ENCODE measurements around the gene TRMT2A.
A peak's percentile ranks its signal among the peaks of the same experiment; 100 is the strongest.

The TRMT2A gene

DNA sequence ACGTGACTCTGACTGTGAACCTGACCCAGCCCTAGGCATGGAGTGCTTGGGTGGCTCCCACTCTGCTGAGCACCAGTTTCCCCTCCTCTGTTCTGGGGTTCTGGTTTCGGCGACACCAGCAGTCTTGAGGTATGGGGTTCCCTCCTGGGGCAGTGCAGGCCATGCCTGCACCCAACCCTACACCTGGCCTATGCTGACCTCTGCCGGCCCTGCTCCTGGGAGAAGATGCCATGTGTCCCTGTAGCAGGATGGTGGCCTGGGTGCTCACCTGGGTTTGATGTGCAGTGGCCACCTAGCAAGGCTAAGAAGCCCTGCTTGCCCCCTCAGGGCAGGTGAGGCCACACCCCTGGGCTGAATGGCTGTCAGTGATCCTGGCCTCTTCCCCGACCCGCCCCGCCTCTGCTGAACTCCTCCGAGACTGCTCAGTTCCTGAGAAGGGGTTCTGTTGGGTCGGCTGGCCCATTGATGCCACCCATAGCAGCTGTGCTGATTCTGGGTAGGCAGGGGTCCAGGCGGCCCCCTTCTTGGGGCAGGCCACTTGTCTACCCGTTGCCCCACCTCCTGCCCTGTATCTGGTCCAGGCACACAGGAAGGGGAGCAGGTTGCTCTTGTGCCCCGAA is 17.0 kb upstream of the TRMT2A start:
- no peaks in the 10 kb centered on the region for H3K9me3 ChIP-seq (ENCODE audit: control extremely low read depth in 1 of 5, control insufficient read depth in 4 of 5, insufficient read depth in 2 of 5, low read depth in 1 of 5, low read length in 4 of 5)
- ChIA-PET CTCF (no interaction called here), POLR2A (no interaction called here)
- no peaks in the 10 kb centered on the region for H3K27me3 ChIP-seq (replicated peaks in 2 of 5; ENCODE audit: control insufficient read depth in 4 of 5, insufficient read depth in 5 of 5, low read length in 4 of 5)
- 97% methylated on average over 12 of the region's 12 CpGs for WGBS (ENCODE audit: insufficient coverage)
- H3K4me1 ChIP-seq (ENCODE audit: control extremely low read depth in 1 of 4, control insufficient read depth in 4 of 4, insufficient read depth in 4 of 4, low read length in 3 of 4) = peaks cover 0 to 61% (median 56%) of the 10 kb centered on the region in 4 experiments
- no peak for DNase-seq
- H3K4me3 ChIP-seq (ENCODE audit: control insufficient read depth in 1 of 7, extremely low read depth in 1 of 7, insufficient read depth in 4 of 7, low read depth in 2 of 7, low read length in 6 of 7) = no peak overlapping the region
- no peak overlapping the region for H3K27ac ChIP-seq (ENCODE audit: insufficient read depth in 1 of 2, low read depth in 1 of 2, low read length in 2 of 2, poor library complexity in 1 of 2, severe bottlenecking in 2 of 2)
- peaks cover 0 to 3% (median 0%) of the 10 kb centered on the region in 4 experiments for H3K36me3 ChIP-seq (ENCODE audit: control insufficient read depth in 4 of 4, insufficient read depth in 4 of 4, low read length in 3 of 4)

DNA sequence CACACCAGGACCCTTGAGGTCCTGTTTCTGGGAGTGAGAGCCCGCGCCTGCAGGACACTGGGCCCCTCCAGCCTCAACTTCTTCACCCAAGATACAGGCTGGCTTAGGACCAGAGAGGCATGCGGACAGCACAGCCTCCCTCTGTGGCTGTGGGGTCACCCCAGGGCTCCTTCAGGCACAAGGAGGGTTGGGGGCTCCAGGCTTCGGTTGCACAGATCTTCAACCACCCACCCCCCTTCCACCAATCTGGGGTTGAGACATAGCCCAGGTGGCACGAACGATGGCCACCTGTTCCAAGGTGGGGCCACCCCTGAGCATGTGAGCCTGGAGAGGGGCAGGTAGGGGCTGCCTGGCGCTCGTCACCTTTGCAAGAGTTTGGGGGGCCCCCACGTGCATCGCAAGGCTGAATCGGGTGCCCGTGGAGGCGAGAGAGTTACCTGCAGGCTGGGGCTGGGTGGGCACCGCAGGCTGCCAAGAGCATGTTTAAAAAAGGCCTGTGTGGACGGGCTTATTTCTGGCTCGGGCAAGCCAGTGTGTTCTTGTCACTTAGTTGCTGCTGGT is 15.7 kb upstream of the TRMT2A start:
- H3K27me3 ChIP-seq (replicated peaks in 2 of 5; ENCODE audit: control insufficient read depth in 4 of 5, insufficient read depth in 5 of 5, low read length in 4 of 5) = no peaks in the 10 kb centered on the region
- peaks cover 0 to 12% (median 3%) of the 10 kb centered on the region in 4 experiments for H3K36me3 ChIP-seq (ENCODE audit: control insufficient read depth in 4 of 4, insufficient read depth in 4 of 4, low read length in 3 of 4)
- H3K4me1 ChIP-seq (ENCODE audit: control extremely low read depth in 1 of 4, control insufficient read depth in 4 of 4, insufficient read depth in 4 of 4, low read length in 3 of 4) = peaks cover 0 to 56% (median 50%) of the 10 kb centered on the region in 4 experiments
- ChIA-PET POLR2A (no interaction called here), CTCF (no interaction called here)
- H3K27ac ChIP-seq (ENCODE audit: insufficient read depth in 1 of 2, low read depth in 1 of 2, low read length in 2 of 2, poor library complexity in 1 of 2, severe bottlenecking in 2 of 2) = peak overlapping the region in 1 of 2 experiments; percentile 68
- no peaks in the 10 kb centered on the region for H3K9me3 ChIP-seq (ENCODE audit: control extremely low read depth in 1 of 5, control insufficient read depth in 4 of 5, insufficient read depth in 2 of 5, low read depth in 1 of 5, low read length in 4 of 5)
- no peak for DNase-seq
- WGBS (ENCODE audit: insufficient coverage) = 84% methylated on average over 16 of the region's 16 CpGs
- H3K4me3 ChIP-seq (ENCODE audit: control insufficient read depth in 1 of 7, extremely low read depth in 1 of 7, insufficient read depth in 4 of 7, low read depth in 2 of 7, low read length in 6 of 7) = peak overlapping the region; percentile 44 to 92 (median 75)

DNA sequence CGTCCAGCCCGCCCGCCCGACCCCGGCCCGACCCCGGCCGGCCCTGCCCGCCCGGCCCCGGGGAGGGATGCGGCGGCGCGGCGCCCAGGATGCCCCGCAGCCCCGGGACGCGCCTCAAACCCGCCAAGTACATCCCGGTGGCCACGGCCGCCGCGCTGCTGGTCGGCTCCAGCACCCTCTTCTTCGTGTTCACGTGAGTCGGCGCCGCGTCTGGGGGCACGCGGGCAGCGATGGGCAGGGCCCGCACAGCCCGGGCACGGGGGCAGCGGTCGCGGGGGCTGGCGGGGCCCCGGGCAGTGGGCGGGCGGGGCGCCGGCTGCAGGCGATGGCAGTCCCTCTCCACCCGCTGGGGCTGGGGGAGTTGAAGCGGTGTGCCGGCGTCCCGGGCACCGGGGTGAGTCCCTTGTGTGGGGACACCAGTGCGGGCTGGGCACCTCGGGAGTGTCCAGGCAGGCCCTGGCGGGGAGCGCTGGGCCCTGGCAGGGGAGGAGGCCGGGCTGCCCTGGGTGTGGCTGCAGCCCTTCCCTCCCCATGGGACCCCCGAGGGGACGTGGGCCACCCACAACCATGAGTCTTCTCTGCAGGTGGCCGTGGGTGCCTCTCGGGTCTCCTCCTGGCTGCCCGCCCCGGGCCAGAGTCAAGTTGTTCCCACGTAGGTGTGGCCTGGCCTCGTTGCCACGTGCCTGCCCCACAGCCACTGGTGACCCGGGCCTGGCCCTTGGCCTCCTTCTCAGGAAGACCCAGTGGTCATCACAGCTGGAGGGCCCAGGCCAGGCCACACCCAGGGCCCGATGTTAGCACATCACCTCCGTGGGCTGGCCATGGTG is 15.0 kb upstream of the TRMT2A start:
- ChIA-PET CTCF (no interaction called here), POLR2A (no interaction called here)
- Histone ChIP-seq H3K4me1 (ENCODE audit: control extremely low read depth in 1 of 4, control insufficient read depth in 4 of 4, insufficient read depth in 4 of 4, low read length in 3 of 4) (peaks cover 0 to 49% (median 43%) of the 10 kb centered on the region in 4 experiments), H3K36me3 (ENCODE audit: control insufficient read depth in 4 of 4, insufficient read depth in 4 of 4, low read length in 3 of 4) (peaks cover 2 to 19% (median 7%) of the 10 kb centered on the region in 4 experiments), H3K4me3 (ENCODE audit: control insufficient read depth in 1 of 7, extremely low read depth in 1 of 7, insufficient read depth in 4 of 7, low read depth in 2 of 7, low read length in 6 of 7) (peak overlapping the region; percentile 44 to 92 (median 75)), H3K27me3 (replicated peaks in 2 of 5; ENCODE audit: control insufficient read depth in 4 of 5, insufficient read depth in 5 of 5, low read length in 4 of 5) (no peaks in the 10 kb centered on the region), H3K9me3 (ENCODE audit: control extremely low read depth in 1 of 5, control insufficient read depth in 4 of 5, insufficient read depth in 2 of 5, low read depth in 1 of 5, low read length in 4 of 5) (no peaks in the 10 kb centered on the region), H3K27ac (ENCODE audit: insufficient read depth in 1 of 2, low read depth in 1 of 2, low read length in 2 of 2, poor library complexity in 1 of 2, severe bottlenecking in 2 of 2) (peak overlapping the region in 1 of 2 experiments; percentile 68)
- under 1% methylated on average over 55 of the region's 72 CpGs for WGBS (ENCODE audit: insufficient coverage)
- DNase-seq = peak in 1 of 3 donors; percentile 49

DNA sequence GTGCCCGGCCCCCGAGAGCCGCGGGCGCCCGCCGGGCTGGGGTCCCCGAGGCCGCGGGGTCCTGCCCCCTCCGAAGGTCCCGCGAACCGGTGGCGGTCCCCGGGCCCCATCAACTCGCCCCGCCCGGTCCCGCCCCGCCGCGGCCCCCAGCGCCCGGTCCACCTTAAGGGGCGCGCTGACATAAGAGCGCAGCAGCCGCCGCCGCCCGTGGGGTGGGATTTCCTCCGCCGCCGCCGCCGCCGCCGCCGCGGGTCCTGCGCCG is 14.5 kb upstream of the TRMT2A start, which contains the start of gene ZDHHC8:
ZDHHC8 (plus strand) TSS at position 208 of the 262 bp plus-strand sequence. CDS start 144 bp downstream, outside the sequence.
- CTCF ChIA-PET = no interaction called here
- H3K36me3 ChIP-seq (ENCODE audit: control insufficient read depth in 4 of 4, insufficient read depth in 4 of 4, low read length in 3 of 4) = peaks cover 2 to 23% (median 10%) of the 10 kb centered on the region in 4 experiments
- H3K4me3 ChIP-seq (ENCODE audit: control insufficient read depth in 1 of 7, extremely low read depth in 1 of 7, insufficient read depth in 4 of 7, low read depth in 2 of 7, low read length in 6 of 7) = peak within 1 kb of the TSS; percentile 70 to 92 (median 80)
- H3K27ac ChIP-seq (ENCODE audit: insufficient read depth in 1 of 2, low read depth in 1 of 2, low read length in 2 of 2, poor library complexity in 1 of 2, severe bottlenecking in 2 of 2) = peak within 1 kb of the TSS; percentile 33 to 77
- no peaks in the 10 kb centered on the region for H3K27me3 ChIP-seq (replicated peaks in 2 of 5; ENCODE audit: control insufficient read depth in 4 of 5, insufficient read depth in 5 of 5, low read length in 4 of 5)
- peaks cover 0 to 43% (median 38%) of the 10 kb centered on the region in 4 experiments for H3K4me1 ChIP-seq (ENCODE audit: control extremely low read depth in 1 of 4, control insufficient read depth in 4 of 4, insufficient read depth in 4 of 4, low read length in 3 of 4)
- WGBS (ENCODE audit: insufficient coverage) = 0% methylated on average over 12 of the region's 43 CpGs
- POLR2A ChIA-PET = no interaction called here
- DNase-seq = peak in 1 of 3 donors; percentile 54
- no peaks in the 10 kb centered on the region for H3K9me3 ChIP-seq (ENCODE audit: control extremely low read depth in 1 of 5, control insufficient read depth in 4 of 5, insufficient read depth in 2 of 5, low read depth in 1 of 5, low read length in 4 of 5)

DNA sequence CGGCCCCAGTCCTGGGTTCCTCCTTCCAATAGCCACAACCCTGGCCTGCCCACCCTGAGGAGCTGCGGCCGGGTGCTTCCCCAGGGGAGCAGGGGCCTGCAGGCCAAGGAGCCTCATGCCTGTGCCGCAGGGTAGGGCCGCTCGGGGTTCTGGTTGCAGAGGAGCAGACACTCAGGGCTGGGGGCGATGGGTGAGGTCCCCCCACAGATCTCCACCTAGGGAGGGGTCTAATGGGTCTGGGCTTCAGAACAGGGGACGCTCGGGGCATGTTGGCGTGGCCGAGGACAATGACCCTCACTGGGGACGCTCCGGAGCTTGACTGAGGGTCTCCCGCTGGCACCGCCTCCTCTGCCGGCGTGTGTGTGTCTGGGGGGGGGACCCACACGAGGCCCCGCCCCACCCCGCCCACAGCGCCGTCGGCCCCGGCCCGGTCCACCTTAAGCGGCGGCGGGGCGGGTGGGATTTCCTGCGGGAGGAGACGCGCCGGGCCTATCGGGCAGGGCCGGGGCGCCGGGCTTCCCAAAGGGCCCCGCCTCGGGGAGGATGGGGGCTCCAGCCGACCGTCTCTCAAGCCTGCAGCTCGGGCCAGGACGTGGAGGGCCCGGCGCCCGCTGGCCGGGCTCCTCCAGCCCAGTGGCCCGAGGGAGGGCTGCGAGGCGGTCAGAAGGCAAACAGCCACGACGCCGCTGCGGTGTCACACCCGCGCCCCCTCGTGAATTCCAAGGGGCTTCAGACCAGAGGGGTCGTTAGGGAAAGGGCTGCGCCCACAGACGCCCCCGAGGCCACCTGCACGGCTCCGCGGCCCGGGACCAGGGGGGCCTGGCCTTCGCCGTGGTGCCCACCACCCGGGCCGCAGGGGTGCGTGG is 13.9 kb upstream of the TRMT2A start:
- Histone ChIP-seq H3K4me3 (ENCODE audit: control insufficient read depth in 1 of 7, extremely low read depth in 1 of 7, insufficient read depth in 4 of 7, low read depth in 2 of 7, low read length in 6 of 7) (peak overlapping the region; percentile 70 to 92 (median 79)), H3K27me3 (replicated peaks in 2 of 5; ENCODE audit: control insufficient read depth in 4 of 5, insufficient read depth in 5 of 5, low read length in 4 of 5) (no peaks in the 10 kb centered on the region), H3K27ac (ENCODE audit: insufficient read depth in 1 of 2, low read depth in 1 of 2, low read length in 2 of 2, poor library complexity in 1 of 2, severe bottlenecking in 2 of 2) (peak overlapping the region; percentile 33 to 77), H3K4me1 (ENCODE audit: control extremely low read depth in 1 of 4, control insufficient read depth in 4 of 4, insufficient read depth in 4 of 4, low read length in 3 of 4) (peaks cover 0 to 38% (median 32%) of the 10 kb centered on the region in 4 experiments), H3K36me3 (ENCODE audit: control insufficient read depth in 4 of 4, insufficient read depth in 4 of 4, low read length in 3 of 4) (peaks cover 4 to 28% (median 15%) of the 10 kb centered on the region in 4 experiments), H3K9me3 (ENCODE audit: control extremely low read depth in 1 of 5, control insufficient read depth in 4 of 5, insufficient read depth in 2 of 5, low read depth in 1 of 5, low read length in 4 of 5) (no peaks in the 10 kb centered on the region)
- ChIA-PET POLR2A (interaction anchor here (1.1 kb wide), 1 partner anchor 13 kb away, joined by 3 read pairs; no protein-coding TSS in a partner anchor), CTCF (interaction anchor here (1.0 to 2.4 kb wide), 7 partner anchors 10 to 165 kb away, joined by 3 to 14 read pairs (median 5); no protein-coding TSS in a partner anchor)
- WGBS (ENCODE audit: insufficient coverage) = 6% methylated on average over 49 of the region's 70 CpGs
- DNase-seq = peak; percentile 63 to 79 (median 74)

DNA sequence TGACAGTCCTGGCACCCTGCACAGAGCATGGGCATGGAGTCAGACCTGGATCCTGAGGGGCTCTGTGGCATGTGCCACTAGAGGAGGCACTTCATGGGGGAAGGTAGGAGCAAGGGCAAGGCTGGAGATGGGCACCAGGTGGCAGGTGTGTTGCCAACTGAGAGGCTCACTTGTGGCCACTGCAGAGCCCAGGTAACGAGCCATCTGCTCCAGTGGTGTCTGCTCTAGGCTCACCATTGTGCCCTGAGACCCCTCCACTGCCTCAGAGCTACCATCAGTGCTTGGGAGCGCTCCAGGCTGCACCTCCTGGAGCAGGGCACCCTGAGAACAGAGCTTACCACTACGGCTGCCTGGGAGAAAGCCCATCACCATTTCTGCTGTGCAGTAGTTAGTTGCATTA is 13.3 kb upstream of the TRMT2A start:
- POLR2A ChIA-PET = interaction anchor here (1.1 kb wide), 1 partner anchor 12 kb away, joined by 3 read pairs; no protein-coding TSS in a partner anchor
- no peak overlapping the region for H3K27ac ChIP-seq (ENCODE audit: insufficient read depth in 1 of 2, low read depth in 1 of 2, low read length in 2 of 2, poor library complexity in 1 of 2, severe bottlenecking in 2 of 2)

More for the DNA sequence above, 13.3 kb upstream of the TRMT2A start:
- H3K9me3 ChIP-seq (ENCODE audit: control extremely low read depth in 1 of 5, control insufficient read depth in 4 of 5, insufficient read depth in 2 of 5, low read depth in 1 of 5, low read length in 4 of 5) = no peaks in the 10 kb centered on the region
- H3K36me3 ChIP-seq (ENCODE audit: control insufficient read depth in 4 of 4, insufficient read depth in 4 of 4, low read length in 3 of 4) = peaks cover 6 to 35% (median 22%) of the 10 kb centered on the region in 4 experiments
- H3K4me1 ChIP-seq (ENCODE audit: control extremely low read depth in 1 of 4, control insufficient read depth in 4 of 4, insufficient read depth in 4 of 4, low read length in 3 of 4) = peaks cover 0 to 32% (median 29%) of the 10 kb centered on the region in 4 experiments
- no peaks in the 10 kb centered on the region for H3K27me3 ChIP-seq (replicated peaks in 2 of 5; ENCODE audit: control insufficient read depth in 4 of 5, insufficient read depth in 5 of 5, low read length in 4 of 5)
- peak overlapping the region in 5 of 7 experiments; percentile 43 to 92 (median 79) for H3K4me3 ChIP-seq (ENCODE audit: control insufficient read depth in 1 of 7, extremely low read depth in 1 of 7, insufficient read depth in 4 of 7, low read depth in 2 of 7, low read length in 6 of 7)
- DNase-seq = peak in 1 of 3 donors; percentile 26
- CTCF ChIA-PET = interaction anchor here (1.0 to 2.4 kb wide), 8 partner anchors 10 to 165 kb away, joined by 3 to 14 read pairs (median 4); no protein-coding TSS in a partner anchor
- WGBS (ENCODE audit: insufficient coverage) = 73% methylated on average over 2 of the region's 3 CpGs

Measured in common myeloid progenitor, CD34-positive (primary cell).